GM08714 (cell line): ENCODE results near the gene PAPOLB.
"Not testable (repeated sequence)": the region's sequence is repeated elsewhere in the genome, so short reads cannot be mapped to it uniquely, and the experiment has no call there.

Source experiments
- H3K4me3 ChIP-seq: fragments of 200-500 bp; sonication (Bioruptor generic); 2 replicates; pipeline ENCODE4 v1.5.1; 2014; ENCODE audit warnings: mild to moderate bottlenecking, low read length, inconsistent platforms
- ZNF274 ChIP-seq: IDR thresholded peaks from 2 replicates; pipeline ENCODE4 v1.6.1; 2012; ENCODE audit warnings: mild to moderate bottlenecking, low read depth, low read length

Gene PAPOLB

DNA sequence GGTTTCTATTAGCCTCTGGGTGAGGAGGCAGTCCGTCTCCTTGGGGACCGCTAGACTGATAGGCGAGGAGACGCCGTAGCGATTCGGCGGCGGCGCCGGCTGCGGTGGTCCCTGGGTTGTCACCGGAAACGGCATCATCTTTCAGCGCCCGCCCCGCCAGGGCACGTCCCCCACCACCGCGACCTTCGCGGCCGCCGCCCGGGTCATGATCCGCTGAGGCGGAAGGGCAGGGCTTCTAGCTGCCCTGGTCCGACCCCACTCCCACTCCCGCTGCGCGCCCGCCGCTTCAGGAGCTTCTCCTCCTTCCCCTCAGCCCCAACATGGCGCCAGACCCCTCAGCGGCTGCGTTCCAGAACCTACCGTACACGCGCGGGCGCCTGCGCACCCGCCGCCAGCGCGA, at the start of gene PAPOLB:
Gene PAPOLB (minus strand): TSS at position 358 of the 400 bp plus-strand sequence. CDS start 220 bp downstream, at position 138.
- TF ChIP-seq ZNF274, result no peak
- peak within 1 kb of the TSS; percentile 38; the same call in 1 of the 2 replicates for H3K4me3 ChIP-seq

GRCh38 chr7:4911111-4911828, 49.4 kb upstream of the PAPOLB start:
- TF ChIP-seq ZNF274, result no peak
- H3K4me3 ChIP-seq, result no peak overlapping the region

DNA sequence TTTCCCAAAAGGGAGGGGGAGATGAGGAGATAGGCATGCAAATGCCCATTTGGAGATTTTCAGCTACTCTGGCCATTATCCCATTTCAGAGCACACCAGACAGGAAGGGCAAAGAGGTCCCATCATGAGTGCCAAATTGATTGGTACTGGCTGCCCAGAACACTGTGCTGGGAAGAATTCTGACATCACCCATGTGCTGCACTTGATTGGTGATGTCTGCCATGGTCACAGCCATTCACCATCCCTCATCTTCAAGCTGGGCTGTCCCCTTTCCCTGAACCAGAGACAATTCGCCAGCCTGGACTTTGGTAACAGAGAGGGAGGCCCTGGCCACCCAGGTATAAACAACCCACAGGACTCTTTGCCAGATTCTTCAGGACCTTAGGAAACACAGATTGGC, 44.9 kb upstream of the PAPOLB start:
- TF ChIP-seq ZNF274, result no peak

GRCh38 chr7:4905171-4905570, 43.3 kb upstream of the PAPOLB start:
- no peak overlapping the region for H3K4me3 ChIP-seq
- no peak for TF ChIP-seq ZNF274

More for the DNA sequence above, 44.9 kb upstream of the PAPOLB start:
- no peak overlapping the region for H3K4me3 ChIP-seq

DNA sequence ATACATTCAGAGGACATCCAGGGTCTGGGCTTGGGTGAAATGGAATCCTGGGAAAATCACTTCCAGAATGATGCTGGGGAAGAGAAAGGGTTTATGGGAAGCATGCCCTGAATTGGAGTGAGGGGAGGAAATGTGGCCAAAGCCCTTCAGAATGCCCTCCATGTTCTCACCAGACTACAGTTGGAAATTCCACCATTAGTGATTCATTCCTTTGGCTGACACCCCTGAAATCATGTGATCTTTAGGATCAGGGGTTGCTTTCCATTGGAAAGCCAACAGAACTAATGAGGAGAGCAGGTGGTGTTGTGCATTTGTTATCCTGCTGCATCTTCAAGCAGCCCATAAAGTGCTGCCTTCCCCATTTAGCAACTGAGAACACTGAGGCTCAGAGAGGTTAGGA, 42.5 kb upstream of the PAPOLB start:
- no peak for TF ChIP-seq ZNF274
- H3K4me3 ChIP-seq, result no peak overlapping the region

GRCh38 chr7:4895766-4896165, 33.9 kb upstream of the PAPOLB start:
- no peak for TF ChIP-seq ZNF274

GRCh38 chr7:4894482-4894881, 32.7 kb upstream of the PAPOLB start:
- H3K4me3 ChIP-seq, result no peak overlapping the region
- TF ChIP-seq ZNF274, result no peak

More at GRCh38 chr7:4895766-4896165, 33.9 kb upstream of the PAPOLB start:
- no peak overlapping the region for H3K4me3 ChIP-seq

DNA sequence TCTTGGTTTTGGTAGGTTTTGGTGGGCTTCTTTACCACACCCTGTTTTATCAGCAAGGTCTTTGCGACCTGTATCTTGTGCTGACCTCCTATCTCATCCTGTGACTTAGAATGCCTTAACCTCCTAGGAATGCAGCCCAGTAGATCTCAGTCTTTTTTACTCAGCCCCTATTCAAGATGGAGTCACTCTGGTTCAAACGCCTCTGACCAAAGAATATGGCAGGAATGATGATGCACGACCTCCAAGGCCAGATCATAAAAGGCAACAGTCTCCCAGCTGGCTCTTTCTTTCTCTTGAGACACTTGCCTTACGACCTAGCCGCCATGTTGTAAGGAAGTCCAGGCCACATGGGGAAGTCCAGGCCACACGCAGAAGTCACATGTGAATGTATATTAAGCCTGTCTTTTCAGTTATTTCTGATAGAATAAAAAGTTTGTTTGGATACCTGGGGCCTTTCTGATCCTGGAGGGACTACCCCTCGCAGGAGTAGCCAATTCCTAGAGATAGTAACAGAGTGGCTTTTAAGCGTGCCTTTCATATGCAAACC, 32.2 kb upstream of the PAPOLB start:
- TF ChIP-seq ZNF274, result no peak

GRCh38 chr7:4893188-4893587, 31.4 kb upstream of the PAPOLB start:
- H3K4me3 ChIP-seq, result not testable (repeated sequence)

More for the DNA sequence above, 32.2 kb upstream of the PAPOLB start:
- no peak overlapping the region for H3K4me3 ChIP-seq

DNA sequence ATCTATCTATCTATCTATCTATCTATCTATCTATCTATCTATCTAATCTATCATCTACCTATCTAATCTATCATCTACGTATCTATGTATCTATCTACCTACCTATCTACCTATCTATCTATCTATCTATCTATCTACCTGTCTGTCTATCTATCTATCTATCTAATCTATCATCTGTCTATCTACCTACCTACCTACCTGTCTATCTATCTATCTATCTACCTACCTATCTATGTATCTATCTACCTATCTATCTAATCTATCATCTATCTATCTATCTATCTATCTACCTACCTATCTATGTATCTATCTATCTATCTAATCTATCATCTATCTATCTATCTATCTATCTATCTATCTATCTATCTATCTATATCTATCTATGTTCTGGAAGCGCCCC, 29.7 kb upstream of the PAPOLB start:
- H3K4me3 ChIP-seq, result not testable (repeated sequence)

DNA sequence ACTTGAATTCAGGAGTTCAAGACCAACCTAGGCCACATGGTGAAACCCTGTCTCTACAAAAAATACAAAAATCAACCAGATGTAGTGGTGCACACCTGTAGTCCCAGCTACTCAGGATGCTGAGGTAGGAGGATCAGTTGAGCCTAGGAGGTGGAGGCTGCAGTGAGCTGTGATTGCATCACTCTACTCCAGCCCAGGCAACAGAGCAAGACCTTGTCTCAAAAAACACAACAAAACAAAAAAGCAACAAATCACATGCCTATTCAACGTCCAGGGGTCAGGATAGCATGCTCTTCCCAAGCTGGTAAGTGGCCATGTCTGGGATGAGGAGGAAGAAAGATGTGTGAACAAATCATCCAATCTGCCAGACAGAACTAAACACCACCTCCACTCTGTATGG, 27.9 kb upstream of the PAPOLB start:
- H3K4me3 ChIP-seq, result no peak overlapping the region
- TF ChIP-seq ZNF274, result no peak

DNA sequence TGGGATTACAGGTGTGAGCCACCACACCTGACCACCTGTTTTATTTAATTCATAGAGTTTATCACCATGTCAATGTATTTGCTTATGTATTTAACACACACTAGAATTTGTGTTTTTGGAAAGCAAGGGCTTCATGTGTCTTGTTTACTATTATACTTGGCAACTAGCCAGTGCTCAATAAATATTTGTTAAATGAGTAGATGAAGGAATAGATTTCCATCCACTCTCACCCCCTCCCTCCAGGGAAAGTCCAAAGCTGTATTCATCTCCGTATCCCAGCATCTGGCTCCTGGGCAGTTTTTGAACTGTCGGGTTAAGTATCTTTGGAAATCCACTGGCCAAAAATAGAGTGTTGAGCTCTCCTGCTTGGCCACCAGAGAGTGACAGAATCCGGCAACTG, 26.3 kb upstream of the PAPOLB start:
- H3K4me3 ChIP-seq, result no peak overlapping the region
- TF ChIP-seq ZNF274, result no peak

DNA sequence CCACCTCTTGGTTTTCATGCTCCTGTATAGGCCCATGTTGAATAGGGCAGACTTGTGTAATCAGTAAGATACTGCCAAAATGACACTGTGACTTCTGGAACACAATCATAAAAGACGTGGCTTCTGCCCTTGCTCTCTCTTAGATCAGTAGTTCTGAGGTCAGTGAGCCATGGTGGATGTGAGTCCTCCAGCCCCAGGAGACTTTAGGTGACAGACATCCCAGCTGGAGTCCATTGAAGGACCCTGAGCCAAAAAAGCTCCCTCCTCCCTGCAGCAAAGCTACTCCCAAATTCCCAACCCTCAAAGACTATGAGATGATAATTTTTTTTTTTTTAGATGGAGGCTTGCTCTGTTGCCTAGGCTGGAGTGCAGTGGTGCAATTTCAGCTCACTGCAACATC, 24.8 kb upstream of the PAPOLB start:
- TF ChIP-seq ZNF274, result no peak
- H3K4me3 ChIP-seq, result no peak overlapping the region

DNA sequence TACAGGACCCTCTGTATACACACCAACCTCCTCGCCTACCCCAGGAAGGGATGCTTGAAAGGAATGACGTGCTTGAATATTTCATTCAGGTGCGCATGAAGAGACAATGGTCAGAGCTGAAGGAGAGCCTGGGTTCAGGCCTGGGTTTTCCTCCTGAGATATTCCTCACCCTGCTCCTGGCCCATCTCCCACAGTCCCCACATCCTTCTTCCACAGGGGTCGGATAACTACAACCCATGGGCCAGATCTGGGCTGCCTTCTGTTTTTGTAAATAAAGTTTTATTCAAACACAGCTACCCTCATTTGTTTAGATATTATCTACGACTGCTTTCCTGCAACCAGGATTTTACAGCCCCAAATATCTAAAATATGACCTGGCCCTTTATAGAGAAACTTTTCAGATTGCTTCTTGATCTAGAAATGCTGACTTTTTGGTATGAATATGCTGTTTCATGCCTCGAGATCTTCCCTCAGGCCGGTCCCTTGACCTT, 23.5 kb upstream of the PAPOLB start:
- H3K4me3 ChIP-seq, result no peak overlapping the region
- no peak for TF ChIP-seq ZNF274

GRCh38 chr7:4884164-4884563, 22.3 kb upstream of the PAPOLB start:
- no peak for TF ChIP-seq ZNF274
- H3K4me3 ChIP-seq, result no peak overlapping the region
